Measurements from ENCODE around the gene MIA.

DNA sequence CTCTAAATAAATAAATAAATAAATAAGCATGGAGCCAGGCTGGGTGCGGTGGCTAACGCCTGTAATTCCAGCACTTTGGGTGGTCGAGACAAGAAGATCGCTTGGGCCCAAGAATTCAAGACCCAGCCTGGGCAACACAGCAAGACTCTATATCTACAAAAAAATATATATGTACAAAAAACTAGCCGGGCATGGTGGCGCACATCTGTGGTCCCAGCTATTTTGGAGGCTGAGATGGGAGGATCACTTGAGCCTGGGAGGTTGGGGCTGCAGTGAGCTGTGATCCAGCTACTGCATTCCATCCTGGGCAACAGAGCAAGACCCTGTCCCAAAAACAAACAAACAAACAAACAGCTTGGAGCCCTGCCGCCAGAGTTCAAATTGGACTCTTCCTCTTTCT is 27.8 kb upstream of the MIA start:
- TF ChIP-seq JUND (IDR thresholded peaks at IDR 0.05) = no peak
- TF ChIP-seq, protein P1, sequence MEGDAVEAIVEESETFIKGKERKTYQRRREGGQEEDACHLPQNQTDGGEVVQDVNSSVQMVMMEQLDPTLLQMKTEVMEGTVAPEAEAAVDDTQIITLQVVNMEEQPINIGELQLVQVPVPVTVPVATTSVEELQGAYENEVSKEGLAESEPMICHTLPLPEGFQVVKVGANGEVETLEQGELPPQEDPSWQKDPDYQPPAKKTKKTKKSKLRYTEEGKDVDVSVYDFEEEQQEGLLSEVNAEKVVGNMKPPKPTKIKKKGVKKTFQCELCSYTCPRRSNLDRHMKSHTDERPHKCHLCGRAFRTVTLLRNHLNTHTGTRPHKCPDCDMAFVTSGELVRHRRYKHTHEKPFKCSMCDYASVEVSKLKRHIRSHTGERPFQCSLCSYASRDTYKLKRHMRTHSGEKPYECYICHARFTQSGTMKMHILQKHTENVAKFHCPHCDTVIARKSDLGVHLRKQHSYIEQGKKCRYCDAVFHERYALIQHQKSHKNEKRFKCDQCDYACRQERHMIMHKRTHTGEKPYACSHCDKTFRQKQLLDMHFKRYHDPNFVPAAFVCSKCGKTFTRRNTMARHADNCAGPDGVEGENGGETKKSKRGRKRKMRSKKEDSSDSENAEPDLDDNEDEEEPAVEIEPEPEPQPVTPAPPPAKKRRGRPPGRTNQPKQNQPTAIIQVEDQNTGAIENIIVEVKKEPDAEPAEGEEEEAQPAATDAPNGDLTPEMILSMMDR (IDR thresholded peaks at IDR 0.05; ENCODE audit: low read depth, low read length, missing input control) = no peak
- TF ChIP-seq, protein P2, sequence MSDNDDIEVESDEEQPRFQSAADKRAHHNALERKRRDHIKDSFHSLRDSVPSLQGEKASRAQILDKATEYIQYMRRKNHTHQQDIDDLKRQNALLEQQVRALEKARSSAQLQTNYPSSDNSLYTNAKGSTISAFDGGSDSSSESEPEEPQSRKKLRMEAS (IDR thresholded peaks at IDR 0.05) = no peak
- no peak for TF ChIP-seq HNF4G (IDR thresholded peaks at IDR 0.05)
- no peak for TF ChIP-seq YY1 (IDR thresholded peaks at IDR 0.05)
- TF ChIP-seq, protein P3, sequence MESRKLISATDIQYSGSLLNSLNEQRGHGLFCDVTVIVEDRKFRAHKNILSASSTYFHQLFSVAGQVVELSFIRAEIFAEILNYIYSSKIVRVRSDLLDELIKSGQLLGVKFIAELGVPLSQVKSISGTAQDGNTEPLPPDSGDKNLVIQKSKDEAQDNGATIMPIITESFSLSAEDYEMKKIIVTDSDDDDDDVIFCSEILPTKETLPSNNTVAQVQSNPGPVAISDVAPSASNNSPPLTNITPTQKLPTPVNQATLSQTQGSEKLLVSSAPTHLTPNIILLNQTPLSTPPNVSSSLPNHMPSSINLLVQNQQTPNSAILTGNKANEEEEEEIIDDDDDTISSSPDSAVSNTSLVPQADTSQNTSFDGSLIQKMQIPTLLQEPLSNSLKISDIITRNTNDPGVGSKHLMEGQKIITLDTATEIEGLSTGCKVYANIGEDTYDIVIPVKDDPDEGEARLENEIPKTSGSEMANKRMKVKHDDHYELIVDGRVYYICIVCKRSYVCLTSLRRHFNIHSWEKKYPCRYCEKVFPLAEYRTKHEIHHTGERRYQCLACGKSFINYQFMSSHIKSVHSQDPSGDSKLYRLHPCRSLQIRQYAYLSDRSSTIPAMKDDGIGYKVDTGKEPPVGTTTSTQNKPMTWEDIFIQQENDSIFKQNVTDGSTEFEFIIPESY (IDR thresholded peaks at IDR 0.05) = no peak
- TF ChIP-seq EGR1 (IDR thresholded peaks at IDR 0.05; ENCODE audit: low read depth in 2 of 2) = no peak
- no peak for TF ChIP-seq SP1 (IDR thresholded peaks at IDR 0.05)
- no peak for TF ChIP-seq RAD21 (IDR thresholded peaks at IDR 0.05)
- no peak for TF ChIP-seq FOXA1 (IDR thresholded peaks at IDR 0.05)
- TF ChIP-seq, protein P4, sequence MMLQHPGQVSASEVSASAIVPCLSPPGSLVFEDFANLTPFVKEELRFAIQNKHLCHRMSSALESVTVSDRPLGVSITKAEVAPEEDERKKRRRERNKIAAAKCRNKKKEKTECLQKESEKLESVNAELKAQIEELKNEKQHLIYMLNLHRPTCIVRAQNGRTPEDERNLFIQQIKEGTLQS (IDR thresholded peaks at IDR 0.05) = no peak
- no peak for TF ChIP-seq GABPA (IDR thresholded peaks at IDR 0.05 in 1 of 2, conservative IDR thresholded peaks at IDR 0.05 in 1 of 2)
